ENCODE measurements around the gene PTF1A. TPM values are rescaled to one million over a fixed set of nuclear protein-coding genes. Genes with fewer than 3 reads are reported as not detected.

The PTF1A gene
- total RNA-seq, 1 experiment from 2014 or later = not detected

GRCh38 chr10:23198940-23199767 is 7.0 kb downstream of the PTF1A start:
- H3K36me3 Mint-ChIP-seq (ENCODE audit: insufficient read depth, unreplicated experiment) = no peaks in the 10 kb centered on the region
- no peak overlapping the region for H3K27ac Mint-ChIP-seq (ENCODE audit: unreplicated experiment)

GRCh38 chr10:23199768-23200511 is 7.8 kb downstream of the PTF1A start:
- intact Hi-C loops (cut with micrococcal nuclease; ENCODE audit: unreplicated experiment) = no loop called here
- no peaks in the 10 kb centered on the region for H3K4me1 ChIP-seq
- no peak for DNase-seq
- no peaks in the 10 kb centered on the region for H3K27me3 ChIP-seq (replicated peaks; ENCODE audit: control insufficient read depth, insufficient read depth, low read length)
- CTCF ChIA-PET = no interaction called here
- no peak overlapping the region for H3K4me3 ChIP-seq (ENCODE audit: low read depth, low read length)
- no peaks in the 10 kb centered on the region for H3K36me3 Mint-ChIP-seq (ENCODE audit: insufficient read depth, unreplicated experiment)
- no TSS peak for BruUV-seq (replicated peaks)
- no peaks in the 10 kb centered on the region for H3K4me1 Mint-ChIP-seq (ENCODE audit: low read depth, unreplicated experiment)
- no peak overlapping the region for H3K27ac Mint-ChIP-seq (ENCODE audit: unreplicated experiment)
- no peaks in the 10 kb centered on the region for H3K9me3 Mint-ChIP-seq (ENCODE audit: unreplicated experiment)
- POLR2A ChIA-PET = no interaction called here
- TF ChIP-seq, protein P1, sequence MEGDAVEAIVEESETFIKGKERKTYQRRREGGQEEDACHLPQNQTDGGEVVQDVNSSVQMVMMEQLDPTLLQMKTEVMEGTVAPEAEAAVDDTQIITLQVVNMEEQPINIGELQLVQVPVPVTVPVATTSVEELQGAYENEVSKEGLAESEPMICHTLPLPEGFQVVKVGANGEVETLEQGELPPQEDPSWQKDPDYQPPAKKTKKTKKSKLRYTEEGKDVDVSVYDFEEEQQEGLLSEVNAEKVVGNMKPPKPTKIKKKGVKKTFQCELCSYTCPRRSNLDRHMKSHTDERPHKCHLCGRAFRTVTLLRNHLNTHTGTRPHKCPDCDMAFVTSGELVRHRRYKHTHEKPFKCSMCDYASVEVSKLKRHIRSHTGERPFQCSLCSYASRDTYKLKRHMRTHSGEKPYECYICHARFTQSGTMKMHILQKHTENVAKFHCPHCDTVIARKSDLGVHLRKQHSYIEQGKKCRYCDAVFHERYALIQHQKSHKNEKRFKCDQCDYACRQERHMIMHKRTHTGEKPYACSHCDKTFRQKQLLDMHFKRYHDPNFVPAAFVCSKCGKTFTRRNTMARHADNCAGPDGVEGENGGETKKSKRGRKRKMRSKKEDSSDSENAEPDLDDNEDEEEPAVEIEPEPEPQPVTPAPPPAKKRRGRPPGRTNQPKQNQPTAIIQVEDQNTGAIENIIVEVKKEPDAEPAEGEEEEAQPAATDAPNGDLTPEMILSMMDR (IDR thresholded peaks at IDR 0.05; ENCODE audit: insufficient read depth in 1 of 2, low read depth in 1 of 2, low read length in 1 of 2, severe bottlenecking in 1 of 2, unreplicated experiment in 1 of 2) = no peak
- no peak overlapping the region for H3K4me3 Mint-ChIP-seq (ENCODE audit: unreplicated experiment)
- H3K36me3 ChIP-seq (ENCODE audit: control insufficient read depth, insufficient read depth, low read length) = no peaks in the 10 kb centered on the region
- H3K9me3 ChIP-seq = no peaks in the 10 kb centered on the region
- peaks cover 23% of the 10 kb centered on the region for H3K27me3 Mint-ChIP-seq (ENCODE audit: insufficient read depth, unreplicated experiment)

More at GRCh38 chr10:23198940-23199767, 7.0 kb downstream of the PTF1A start:
- POLR2A ChIA-PET = no interaction called here
- Histone ChIP-seq H3K4me1 (no peaks in the 10 kb centered on the region), H3K4me3 (ENCODE audit: low read depth, low read length) (no peak overlapping the region), H3K36me3 (ENCODE audit: control insufficient read depth, insufficient read depth, low read length) (no peaks in the 10 kb centered on the region), H3K27me3 (replicated peaks; ENCODE audit: control insufficient read depth, insufficient read depth, low read length) (no peaks in the 10 kb centered on the region), H3K9me3 (peaks cover 4% of the 10 kb centered on the region; the same call in 1 of the 2 replicates)
- H3K4me3 Mint-ChIP-seq (ENCODE audit: unreplicated experiment) = no peak overlapping the region
- no peaks in the 10 kb centered on the region for H3K4me1 Mint-ChIP-seq (ENCODE audit: low read depth, unreplicated experiment)
- DNase-seq = no peak
- TF ChIP-seq, protein P1 (IDR thresholded peaks at IDR 0.05; ENCODE audit: insufficient read depth in 1 of 2, low read depth in 1 of 2, low read length in 1 of 2, severe bottlenecking in 1 of 2, unreplicated experiment in 1 of 2) = no peak
- intact Hi-C loops (cut with micrococcal nuclease; ENCODE audit: unreplicated experiment) = no loop called here
- no TSS peak for BruUV-seq (replicated peaks)
- CTCF ChIA-PET = no interaction called here
- H3K9me3 Mint-ChIP-seq (ENCODE audit: unreplicated experiment) = no peaks in the 10 kb centered on the region
- peaks cover 16% of the 10 kb centered on the region for H3K27me3 Mint-ChIP-seq (ENCODE audit: insufficient read depth, unreplicated experiment)

DNA sequence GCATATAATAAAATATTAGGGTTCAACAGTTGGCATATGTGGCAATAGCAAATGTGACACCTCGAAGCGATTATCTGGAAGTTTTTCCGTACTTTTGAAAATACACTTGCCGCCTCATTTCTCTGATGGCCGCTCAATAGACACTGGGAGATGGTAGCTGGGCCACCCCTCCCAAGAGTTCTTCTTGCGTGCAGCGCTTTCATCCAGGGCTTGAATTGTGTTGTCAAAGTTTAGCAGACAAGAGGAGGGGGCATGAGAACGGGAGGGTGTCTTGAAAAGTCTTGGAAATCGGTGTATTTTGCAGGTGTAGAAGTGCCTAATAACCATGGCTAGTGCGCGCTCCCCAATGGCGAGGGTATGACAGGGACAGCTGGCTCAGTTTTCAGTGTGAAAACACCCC is 8.5 kb downstream of the PTF1A start:
- Mint-ChIP-seq H3K36me3 (ENCODE audit: insufficient read depth, unreplicated experiment) (no peaks in the 10 kb centered on the region), H3K4me1 (ENCODE audit: low read depth, unreplicated experiment) (no peaks in the 10 kb centered on the region), H3K9me3 (ENCODE audit: unreplicated experiment) (no peaks in the 10 kb centered on the region), H3K27ac (ENCODE audit: unreplicated experiment) (no peak overlapping the region), H3K27me3 (ENCODE audit: insufficient read depth, unreplicated experiment) (peaks cover 23% of the 10 kb centered on the region), H3K4me3 (ENCODE audit: unreplicated experiment) (no peak overlapping the region)
- H3K36me3 ChIP-seq (ENCODE audit: control insufficient read depth, insufficient read depth, low read length) = no peaks in the 10 kb centered on the region
- TF ChIP-seq, protein P1 (IDR thresholded peaks at IDR 0.05; ENCODE audit: insufficient read depth in 1 of 2, low read depth in 1 of 2, low read length in 1 of 2, severe bottlenecking in 1 of 2, unreplicated experiment in 1 of 2) = no peak
- no peaks in the 10 kb centered on the region for H3K9me3 ChIP-seq
- DNase-seq = no peak
- intact Hi-C loops (cut with micrococcal nuclease; ENCODE audit: unreplicated experiment) = no loop called here
- no peaks in the 10 kb centered on the region for H3K27me3 ChIP-seq (replicated peaks; ENCODE audit: control insufficient read depth, insufficient read depth, low read length)
- ChIA-PET CTCF (no interaction called here), POLR2A (no interaction called here)
- no TSS peak for BruUV-seq (replicated peaks)
- H3K4me1 ChIP-seq = no peaks in the 10 kb centered on the region
- H3K4me3 ChIP-seq (ENCODE audit: low read depth, low read length) = no peak overlapping the region

All from Caco-2 (cell line).